Measurements from ENCODE around the gene PPIF.

Gene PPIF

GRCh38 chr10:79347226-79347893, at the start of gene PPIF:
Gene PPIF (plus strand): TSS chr10:79347469. CDS start chr10:79347549, 80 bp downstream.
- peak; percentile 97 for DNase-seq (ENCODE audit: low spot score)

- DNase-seq (ENCODE audit: low spot score), result peak; percentile 96
Measured at GRCh38 chr10:79298403-79299244, 48.6 kb upstream of the PPIF start.

DNA sequence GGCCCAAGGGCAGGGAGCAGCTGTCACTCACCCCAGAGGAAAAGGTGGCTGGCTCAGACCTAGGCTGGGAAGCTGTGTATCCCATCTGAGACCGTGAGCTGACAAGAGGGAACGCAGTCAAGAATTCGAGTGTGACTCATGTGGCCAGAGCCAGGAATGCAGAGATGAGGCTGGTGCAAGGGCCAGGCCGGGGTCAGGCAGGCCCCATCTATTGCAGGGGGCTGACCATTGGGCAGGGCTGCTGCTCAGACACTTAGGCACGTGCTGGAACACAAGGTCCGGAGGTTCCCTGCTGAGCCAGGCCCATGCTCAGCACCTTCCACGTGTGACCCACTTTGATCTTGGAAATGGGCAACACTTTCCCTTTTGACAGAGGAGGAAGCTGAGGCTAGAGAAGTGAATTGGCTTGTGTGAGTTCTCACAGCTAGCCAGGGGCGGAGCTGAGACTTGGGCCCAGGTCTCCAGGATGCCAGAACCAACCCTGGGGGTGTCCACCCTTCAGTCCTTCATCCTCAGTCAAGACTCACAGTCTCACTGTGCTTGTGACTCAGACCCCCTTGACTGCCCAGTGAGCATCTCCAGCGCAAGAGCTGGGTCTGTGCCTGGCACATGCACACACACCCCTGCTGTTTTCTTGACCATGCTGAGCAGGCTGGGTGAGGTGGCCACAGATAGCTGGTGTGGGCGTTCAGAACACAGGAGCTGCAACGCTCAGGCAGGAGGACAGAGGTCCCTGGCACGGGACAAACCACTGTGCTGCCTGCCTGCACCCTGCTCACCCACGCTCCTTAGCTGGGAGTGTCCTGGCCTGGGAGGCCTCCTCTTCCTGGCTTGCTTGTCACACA, 47.6 kb upstream of the PPIF start:
- DNase-seq (ENCODE audit: low spot score), result peak; percentile 94

- DNase-seq (ENCODE audit: low spot score), result no peak
Measured at GRCh38 chr10:79300711-79301110, 46.6 kb upstream of the PPIF start.

GRCh38 chr10:79301754-79302530, 45.3 kb upstream of the PPIF start:
- DNase-seq (ENCODE audit: low spot score), result no peak

DNA sequence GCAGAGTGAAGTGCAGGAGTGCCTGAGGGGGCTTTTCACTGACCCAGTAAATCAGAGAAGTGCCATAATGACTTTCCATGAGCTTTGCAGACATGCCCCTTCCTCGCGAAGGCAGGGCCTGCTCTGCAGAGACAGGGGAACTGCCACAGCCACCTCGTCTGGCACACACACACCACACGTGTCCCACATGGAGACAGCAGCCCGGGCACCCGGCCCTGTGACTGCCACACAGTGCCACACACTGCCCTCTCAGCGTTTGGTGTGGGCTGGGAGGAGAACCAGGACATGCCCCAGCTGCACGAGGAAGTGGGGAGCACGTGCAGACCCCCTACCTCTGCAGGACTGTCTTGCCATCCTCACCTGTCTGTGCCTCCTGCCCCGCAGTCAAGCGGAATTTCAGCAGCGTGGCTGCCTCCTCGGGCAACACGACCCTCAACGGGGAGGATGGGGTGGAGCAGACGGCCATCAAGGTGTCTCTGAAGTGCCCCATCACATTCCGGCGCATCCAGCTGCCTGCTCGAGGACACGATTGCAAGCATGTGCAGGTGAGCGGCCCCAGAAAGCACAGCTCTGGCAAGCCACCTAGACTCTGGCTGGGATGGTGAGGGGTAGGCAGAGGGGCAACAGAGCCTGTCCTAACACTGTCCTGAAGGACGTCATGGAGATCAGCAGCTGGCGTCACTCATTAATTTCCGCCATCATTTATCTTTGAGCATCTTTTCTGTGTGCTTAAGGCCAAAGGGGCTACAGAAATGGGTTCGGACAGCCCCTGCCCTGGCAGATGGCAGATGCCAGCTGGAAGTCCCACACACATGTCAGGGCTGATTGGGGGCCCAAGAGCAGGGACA, 43.4 kb upstream of the PPIF start:
- DNase-seq (ENCODE audit: low spot score), result no peak

DNA sequence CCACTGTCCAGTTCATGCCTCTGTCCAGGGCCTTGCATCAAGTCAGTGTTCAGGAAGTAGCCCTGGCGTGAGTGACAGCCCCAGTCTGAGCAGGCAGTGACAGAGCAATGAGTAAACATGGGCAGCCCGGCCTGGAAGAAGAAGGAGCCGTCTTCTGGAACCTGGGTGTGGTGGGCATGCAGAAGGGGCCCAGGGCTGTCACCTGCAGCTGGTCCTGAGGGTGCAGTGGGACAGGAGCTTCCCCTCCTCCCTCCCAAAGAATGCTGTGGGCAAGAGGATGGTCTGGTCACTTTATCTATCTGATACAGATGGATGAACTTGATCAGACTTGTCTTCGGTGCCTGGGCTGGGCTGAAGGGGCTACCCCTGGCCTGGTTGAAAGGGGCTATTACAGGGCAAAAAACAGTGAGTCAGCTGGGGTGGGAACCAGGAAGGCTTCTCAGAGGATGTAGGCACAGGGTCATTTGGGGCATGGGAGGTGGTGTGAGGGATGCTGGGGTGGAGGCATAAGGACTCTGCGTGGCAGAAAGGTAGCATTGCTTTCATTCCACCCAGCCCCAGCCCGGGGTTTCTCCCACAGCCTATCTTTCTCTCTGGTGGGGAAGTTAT, 42.7 kb upstream of the PPIF start:
- no peak for DNase-seq (ENCODE audit: low spot score)

- DNase-seq (ENCODE audit: low spot score), result no peak
Measured at GRCh38 chr10:79305515-79305914, 41.8 kb upstream of the PPIF start.

- DNase-seq (ENCODE audit: low spot score), result no peak
Measured at GRCh38 chr10:79305988-79306387, 41.3 kb upstream of the PPIF start.

DNA sequence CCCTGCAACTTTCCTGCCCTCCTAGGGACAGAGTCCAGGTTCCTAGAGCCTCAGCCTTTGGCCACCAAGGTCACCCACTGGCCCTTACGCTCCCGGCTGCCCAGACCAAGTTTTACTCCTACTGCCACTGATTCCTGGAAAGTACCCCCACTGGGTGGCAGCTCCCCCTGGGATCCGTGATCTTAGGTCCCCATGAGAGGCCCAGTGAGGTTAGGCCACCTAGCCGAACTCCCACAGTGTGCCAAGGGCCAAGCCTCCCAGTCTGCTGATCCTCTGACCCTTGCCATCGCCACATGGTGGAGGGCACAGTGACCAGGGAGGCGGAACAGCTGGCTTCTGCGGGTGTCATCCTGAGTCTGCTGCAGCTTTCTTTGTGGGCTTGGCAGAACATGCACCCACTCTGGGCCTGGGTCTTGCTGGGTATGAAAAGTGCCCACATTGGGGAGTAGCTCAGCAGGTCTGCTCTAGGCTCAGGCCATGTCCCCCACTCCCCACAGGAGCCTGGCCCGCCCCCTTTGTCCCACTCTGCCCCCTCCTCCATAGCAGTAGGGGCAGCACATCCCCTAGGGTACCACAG, 40.5 kb upstream of the PPIF start:
- no peak for DNase-seq (ENCODE audit: low spot score)

- no peak for DNase-seq (ENCODE audit: low spot score)
Measured at GRCh38 chr10:79308016-79308415, 39.3 kb upstream of the PPIF start.

GRCh38 chr10:79308969-79309665, 38.2 kb upstream of the PPIF start:
- no peak for DNase-seq (ENCODE audit: low spot score)

GRCh38 chr10:79310200-79310865, 36.9 kb upstream of the PPIF start:
- DNase-seq (ENCODE audit: low spot score), result no peak

- DNase-seq (ENCODE audit: low spot score), result no peak
Measured at GRCh38 chr10:79310911-79311573, 36.2 kb upstream of the PPIF start.

GRCh38 chr10:79311581-79312407, 35.5 kb upstream of the PPIF start:
- no peak for DNase-seq (ENCODE audit: low spot score)

GRCh38 chr10:79312601-79313187, 34.6 kb upstream of the PPIF start:
- no peak for DNase-seq (ENCODE audit: low spot score)

GRCh38 chr10:79313320-79313719, 33.9 kb upstream of the PPIF start:
- no peak for DNase-seq (ENCODE audit: low spot score)
